IMR-90 (cell line): ENCODE results near the gene ITPKC. TPM values are rescaled to one million over a fixed set of nuclear protein-coding genes. Genes with fewer than 3 reads are reported as not detected.

Experiments used
- ATAC-seq: fragments of 200-7000 bp; cut with Tn5 transposase; 2 replicates; pipeline ENCODE4 v1.9.1; 2020; ENCODE audit warnings: low read depth, mild to moderate bottlenecking, moderate library complexity
- BruUV-seq: library from RNA; stranded (reverse); fragments of 400-500 nt; replicated peaks from 2 replicates; lab custom pipeline; 2021; lab: Mats Ljungman, UMichigan
- CTCF ChIA-PET: fragments of 300-600 bp; formaldehyde crosslinking; extraction: SDS; loops from one replicate; lab custom pipeline; 2021; ENCODE audit warnings: antibody characterized with exemption; lab: Yijun Ruan, JAX
- POLR2A ChIA-PET: fragments of 300-600 bp; sonication (Branson Sonifier 250); formaldehyde crosslinking; loops from one replicate; lab custom pipeline; 2022; ENCODE audit warnings: antibody characterized with exemption; ENCODE audit not compliant: unreplicated experiment; lab: Charles Lee
- DNase-seq: peaks from one replicate; pipeline ENCODE4 v3.0.0; 2013
- H2AFZ ChIP-seq: replicated peaks from 2 replicates; pipeline ENCODE3; 2013; ENCODE audit warnings: low read length, mild to moderate bottlenecking; ENCODE audit not compliant: poor library complexity
- H2AK5ac ChIP-seq: 2 replicates; pipeline ENCODE4 v1.6.1; 2013; ENCODE audit warnings: low read depth, low read length, inconsistent platforms
- H2AK9ac ChIP-seq: replicated peaks from 2 replicates; pipeline ENCODE3; 2013; ENCODE audit warnings: mild to moderate bottlenecking, low read depth, low read length, moderate library complexity; ENCODE audit not compliant: poor library complexity
- H2BK120ac ChIP-seq: 2 replicates; pipeline ENCODE4 v1.6.1; 2013; ENCODE audit warnings: low read depth, low read length, inconsistent platforms
- H2BK15ac ChIP-seq: 3 replicates; pipeline ENCODE4 v1.6.1; 2013; ENCODE audit warnings: low read depth, low read length, inconsistent platforms
- H2BK20ac ChIP-seq: 2 replicates; pipeline ENCODE4 v1.6.1; 2013; ENCODE audit warnings: low read depth, mild to moderate bottlenecking, inconsistent platforms, low read length, moderate library complexity
- H2BK5ac ChIP-seq: 2 replicates; pipeline ENCODE4 v1.6.1; 2013; ENCODE audit warnings: mild to moderate bottlenecking, low read depth, low read length, inconsistent platforms; ENCODE audit not compliant: poor library complexity, severe bottlenecking
- H3K14ac ChIP-seq: replicated peaks from 2 replicates; pipeline ENCODE4 v1.6.1; 2013; ENCODE audit warnings: low read depth, low read length, inconsistent platforms
- H3K18ac ChIP-seq: 2 replicates; pipeline ENCODE4 v1.6.1; 2013; ENCODE audit warnings: low read depth, low read length, control low read depth
- H3K23ac ChIP-seq: 2 replicates; pipeline ENCODE4 v1.6.1; 2013; ENCODE audit warnings: low read depth, low read length, inconsistent platforms
- H3K27ac ChIP-seq: 2 replicates; pipeline ENCODE4 v1.5.1; 2013; ENCODE audit warnings: mild to moderate bottlenecking, control low read depth, low read length; ENCODE audit not compliant: insufficient read depth
- H3K27me3 ChIP-seq: 2 replicates; pipeline ENCODE4 v1.6.1; 2013; ENCODE audit warnings: low read length; ENCODE audit not compliant: control insufficient read depth, insufficient read depth
- H3K36me3 ChIP-seq: 2 replicates; pipeline ENCODE4 v1.6.1; 2013; ENCODE audit warnings: low read length, mixed read lengths; ENCODE audit not compliant: control insufficient read depth, insufficient read depth
- H3K4ac ChIP-seq: 2 replicates; pipeline ENCODE4 v1.6.1; 2013; ENCODE audit warnings: low read depth, low read length, inconsistent platforms
- H3K4me1 ChIP-seq: 2 replicates; pipeline ENCODE4 v1.6.1; 2013; ENCODE audit warnings: low read length, mixed read lengths; ENCODE audit not compliant: control insufficient read depth, insufficient read depth
- H3K4me2 ChIP-seq: 2 replicates; pipeline ENCODE4 v1.6.1; 2013; ENCODE audit warnings: low read depth, mild to moderate bottlenecking, control low read depth, low read length, moderate library complexity
- H3K4me3 ChIP-seq: 2 replicates; pipeline ENCODE4 v1.5.1; 2013; ENCODE audit warnings: low read depth, mild to moderate bottlenecking, control low read depth, low read length, moderate library complexity; ENCODE audit not compliant: insufficient read depth
- H3K56ac ChIP-seq: 2 replicates; pipeline ENCODE4 v1.6.1; 2013; ENCODE audit warnings: low read length, inconsistent platforms; ENCODE audit not compliant: insufficient read depth; ENCODE audit errors: extremely low read depth
- H3K79me1 ChIP-seq, 2 experiments: 2 replicates each; pipeline ENCODE4 v1.6.1; 2013; ENCODE audit warnings: low read length in 2 of 2, inconsistent platforms in 1 of 2, low read depth in 1 of 2
- H3K9ac ChIP-seq: 2 replicates; pipeline ENCODE4 v1.6.1; 2013; ENCODE audit warnings: low read depth, low read length, control low read depth
- H3K9me1 ChIP-seq: 2 replicates; pipeline ENCODE4 v1.6.1; 2013; ENCODE audit warnings: low read length, inconsistent platforms; ENCODE audit not compliant: insufficient read depth
- H3K9me3 ChIP-seq: 2 replicates; pipeline ENCODE4 v1.6.1; 2013; ENCODE audit warnings: low read length; ENCODE audit not compliant: control insufficient read depth, insufficient read depth
- H4K20me1 ChIP-seq: 2 replicates; pipeline ENCODE4 v1.6.1; 2013; ENCODE audit warnings: low read length, inconsistent platforms; ENCODE audit not compliant: insufficient read depth
- H4K5ac ChIP-seq: 2 replicates; pipeline ENCODE4 v1.6.1; 2013; ENCODE audit warnings: mild to moderate bottlenecking, low read depth, low read length, control low read depth
- H4K8ac ChIP-seq, 2 experiments: 2 replicates each; pipeline ENCODE4 v1.6.1; 2013; ENCODE audit warnings: low read depth in 2 of 2, low read length in 2 of 2, control low read depth in 1 of 2, inconsistent platforms in 1 of 2
- H4K91ac ChIP-seq: 2 replicates; pipeline ENCODE4 v1.6.1; 2013; ENCODE audit warnings: low read depth, low read length, inconsistent platforms; ENCODE audit not compliant: insufficient read depth
- BHLHE40 ChIP-seq: fragments of 150-350 bp; IDR thresholded peaks from 2 replicates; pipeline ENCODE4 v1.6.1; 2016; ENCODE audit warnings: mild to moderate bottlenecking, low read depth, low read length
- CEBPB ChIP-seq: IDR thresholded peaks from 2 replicates; pipeline ENCODE4 v1.6.1; 2012; ENCODE audit warnings: low read depth, low read length, improper control_type of control experiment
- CHD1 ChIP-seq: IDR thresholded peaks from 2 replicates; pipeline ENCODE4 v1.6.1; 2012; ENCODE audit warnings: low read depth, low read length, improper control_type of control experiment
- FOS ChIP-seq: fragments of 150-350 bp; IDR thresholded peaks from 2 replicates; pipeline ENCODE4 v1.6.1; 2016; ENCODE audit warnings: low read depth, low read length
- MAFK ChIP-seq: IDR thresholded peaks from 2 replicates; pipeline ENCODE4 v1.6.1; 2012; ENCODE audit warnings: low read depth, low read length, improper control_type of control experiment
- MAZ ChIP-seq: IDR thresholded peaks from 2 replicates; pipeline ENCODE4 v1.6.1; 2012; ENCODE audit warnings: low read depth, mild to moderate bottlenecking, low read length, improper control_type of control experiment, moderate library complexity, borderline replicate concordance
- MXI1 ChIP-seq: IDR thresholded peaks from 2 replicates; pipeline ENCODE4 v1.6.1; 2012; ENCODE audit warnings: low read depth, mild to moderate bottlenecking, low read length, moderate library complexity, borderline replicate concordance
- NFE2L2 ChIP-seq: fragments of 150-350 bp; IDR thresholded peaks from 2 replicates; pipeline ENCODE4 v1.6.1; 2016; ENCODE audit warnings: low read depth, mild to moderate bottlenecking, low read length
- POLR2A ChIP-seq: IDR thresholded peaks from 2 replicates; pipeline ENCODE4 v1.6.1; 2012; ENCODE audit warnings: mild to moderate bottlenecking, low read depth, low read length
- RAD21 ChIP-seq: IDR thresholded peaks from 2 replicates; pipeline ENCODE4 v1.6.1; 2012; ENCODE audit warnings: low read length, improper control_type of control experiment
- RCOR1 ChIP-seq: IDR thresholded peaks from 2 replicates; pipeline ENCODE4 v1.6.1; 2012; ENCODE audit warnings: mild to moderate bottlenecking, low read length, improper control_type of control experiment; ENCODE audit not compliant: insufficient replicate concordance
- RFX5 ChIP-seq: IDR thresholded peaks from 2 replicates; pipeline ENCODE4 v1.8.0; 2012; ENCODE audit warnings: low read depth, mild to moderate bottlenecking, low read length, moderate library complexity
- SMC3 ChIP-seq: fragments of 150-350 bp; IDR thresholded peaks from 2 replicates; pipeline ENCODE4 v1.6.1; 2016; ENCODE audit warnings: low read depth, mild to moderate bottlenecking, antibody characterized with exemption, low read length, moderate library complexity
- WGBS, 2 experiments: methylation state at CpG; one replicate each; pipeline versions ENCODE4 v1.1.5 to v1.1.7; 2013; ENCODE audit warnings: missing lambda C conversion rate in 2 of 2; ENCODE audit not compliant: insufficient read length in 1 of 2; ENCODE audit errors: extremely low coverage in 2 of 2; 5-methylcytosine and 5-hydroxymethylcytosine counted together
- dilution Hi-C: fragments of 300-500 bp; cut with HindIII; formaldehyde crosslinking; loops from one replicate; pipeline ENCODE4 v1.14.3; 2018; ENCODE audit warnings: low sequenced_read_pairs; ENCODE audit not compliant: unreplicated experiment
- in situ Hi-C: fragments of 300-500 bp; cut with MboI; formaldehyde crosslinking; loops from 3 replicates; pipeline ENCODE4 v1.14.3; 2019; ENCODE audit warnings: low sequenced_read_pairs, inconsistent platforms, mixed read lengths
- intact Hi-C: fragments of 100-400 bp; cut with micrococcal nuclease; formaldehyde crosslinking; loops from 2 replicates; pipeline ENCODE4 v1.10.0; 2022
- polyA plus RNA-seq, 3 experiments: library from polyadenylated mRNA; depleted of rRNA; stranded (reverse); fragments of >200 nt; gene quantifications; 2 replicates each; pipeline ENCODE4 v1.2.3, GENCODE V29; 2012; ENCODE audit warnings: low replicate concordance in 1 of 3
- total RNA-seq: library from RNA; depleted of rRNA; stranded (reverse); fragments of >200 nt; gene quantifications from 2 replicates; pipeline ENCODE4 v1.2.3, GENCODE V29; 2012
- TF ChIP-seq, protein P1 (sequence below): conservative IDR thresholded peaks from 2 replicates; pipeline ENCODE4 v1.5.1; 2012; ENCODE audit warnings: mild to moderate bottlenecking, low read depth, low read length, improper control_type of control experiment
- TF ChIP-seq, protein P2 (sequence below): fragments of 150-350 bp; IDR thresholded peaks from 2 replicates; pipeline ENCODE4 v1.6.1; 2017; ENCODE audit warnings: mild to moderate bottlenecking, antibody characterized with exemption, low read length, low read depth
- TF ChIP-seq, protein P3 (sequence below): fragments of 150-350 bp; IDR thresholded peaks from 2 replicates; pipeline ENCODE4 v1.6.1; 2016; ENCODE audit warnings: low read depth, mild to moderate bottlenecking, low read length, moderate library complexity, borderline replicate concordance

Gene ITPKC
- total and polyA plus RNA-seq, 2 of the 4 experiments (the other 2 are of a cell fraction): 7.7 to 9.4 TPM

- Histone ChIP-seq H3K27me3 (no peaks in the 10 kb centered on the region), H3K56ac (no peak overlapping the region), H3K4ac (no peak overlapping the region), H4K8ac (no peak overlapping the region), H2BK5ac (no peak overlapping the region), H3K36me3 (peaks cover 69% of the 10 kb centered on the region), H2BK20ac (no peak overlapping the region), H3K14ac (no peak overlapping the region), H3K4me2 (no peak overlapping the region), H3K4me3 (no peak overlapping the region), H2AK5ac (no peak overlapping the region), H3K4me1 (peaks cover under 1% of the 10 kb centered on the region), H3K23ac (no peak overlapping the region), H3K79me1 (peaks cover 4 to 21% of the 10 kb centered on the region in 2 experiments; a peak in 3 of 4 replicates), H3K18ac (no peak overlapping the region), H2AK9ac (no peak overlapping the region), H4K5ac (no peak overlapping the region), H4K20me1 (0 out of 2 replicates have a peak, but pooled peaks cover 6% of the 10 kb centered on the region), H2BK15ac (no peak overlapping the region), H2BK120ac (no peak overlapping the region), H2AFZ (no peak overlapping the region), H3K27ac (no peak overlapping the region), H3K9me1 (peaks cover 16% of the 10 kb centered on the region), H3K9me3 (peaks cover 2% of the 10 kb centered on the region; the same call in 1 of the 2 replicates), H4K91ac (no peak overlapping the region), H3K9ac (no peak overlapping the region)
- TF ChIP-seq MXI1: no peak
- no peak for TF ChIP-seq RAD21
- TF ChIP-seq NFE2L2: no peak
- TF ChIP-seq MAZ: no peak
- TF ChIP-seq RCOR1: no peak
- TF ChIP-seq CEBPB: no peak
- no peak for TF ChIP-seq MAFK
- TF ChIP-seq, protein P1, sequence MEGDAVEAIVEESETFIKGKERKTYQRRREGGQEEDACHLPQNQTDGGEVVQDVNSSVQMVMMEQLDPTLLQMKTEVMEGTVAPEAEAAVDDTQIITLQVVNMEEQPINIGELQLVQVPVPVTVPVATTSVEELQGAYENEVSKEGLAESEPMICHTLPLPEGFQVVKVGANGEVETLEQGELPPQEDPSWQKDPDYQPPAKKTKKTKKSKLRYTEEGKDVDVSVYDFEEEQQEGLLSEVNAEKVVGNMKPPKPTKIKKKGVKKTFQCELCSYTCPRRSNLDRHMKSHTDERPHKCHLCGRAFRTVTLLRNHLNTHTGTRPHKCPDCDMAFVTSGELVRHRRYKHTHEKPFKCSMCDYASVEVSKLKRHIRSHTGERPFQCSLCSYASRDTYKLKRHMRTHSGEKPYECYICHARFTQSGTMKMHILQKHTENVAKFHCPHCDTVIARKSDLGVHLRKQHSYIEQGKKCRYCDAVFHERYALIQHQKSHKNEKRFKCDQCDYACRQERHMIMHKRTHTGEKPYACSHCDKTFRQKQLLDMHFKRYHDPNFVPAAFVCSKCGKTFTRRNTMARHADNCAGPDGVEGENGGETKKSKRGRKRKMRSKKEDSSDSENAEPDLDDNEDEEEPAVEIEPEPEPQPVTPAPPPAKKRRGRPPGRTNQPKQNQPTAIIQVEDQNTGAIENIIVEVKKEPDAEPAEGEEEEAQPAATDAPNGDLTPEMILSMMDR: no peak
- no peak for TF ChIP-seq CHD1
- TF ChIP-seq RFX5: no peak
- no peak for TF ChIP-seq BHLHE40
- TF ChIP-seq POLR2A: no peak
- TF ChIP-seq SMC3: no peak
- TF ChIP-seq, protein P2, sequence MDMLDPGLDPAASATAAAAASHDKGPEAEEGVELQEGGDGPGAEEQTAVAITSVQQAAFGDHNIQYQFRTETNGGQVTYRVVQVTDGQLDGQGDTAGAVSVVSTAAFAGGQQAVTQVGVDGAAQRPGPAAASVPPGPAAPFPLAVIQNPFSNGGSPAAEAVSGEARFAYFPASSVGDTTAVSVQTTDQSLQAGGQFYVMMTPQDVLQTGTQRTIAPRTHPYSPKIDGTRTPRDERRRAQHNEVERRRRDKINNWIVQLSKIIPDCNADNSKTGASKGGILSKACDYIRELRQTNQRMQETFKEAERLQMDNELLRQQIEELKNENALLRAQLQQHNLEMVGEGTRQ: no peak
- TF ChIP-seq, protein P3, sequence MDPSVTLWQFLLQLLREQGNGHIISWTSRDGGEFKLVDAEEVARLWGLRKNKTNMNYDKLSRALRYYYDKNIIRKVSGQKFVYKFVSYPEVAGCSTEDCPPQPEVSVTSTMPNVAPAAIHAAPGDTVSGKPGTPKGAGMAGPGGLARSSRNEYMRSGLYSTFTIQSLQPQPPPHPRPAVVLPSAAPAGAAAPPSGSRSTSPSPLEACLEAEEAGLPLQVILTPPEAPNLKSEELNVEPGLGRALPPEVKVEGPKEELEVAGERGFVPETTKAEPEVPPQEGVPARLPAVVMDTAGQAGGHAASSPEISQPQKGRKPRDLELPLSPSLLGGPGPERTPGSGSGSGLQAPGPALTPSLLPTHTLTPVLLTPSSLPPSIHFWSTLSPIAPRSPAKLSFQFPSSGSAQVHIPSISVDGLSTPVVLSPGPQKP: no peak
- no peak for TF ChIP-seq FOS
- ChIA-PET POLR2A (no interaction called here), CTCF (no interaction called here)
- DNase-seq (no peak), ATAC-seq (no peak)
- in situ Hi-C loops: loop anchor here (25.0 kb wide), 1 partner anchor 593 kb away; the partner anchor contains the start of gene HNRNPUL1
- dilution Hi-C loops: no loop called here
- BruUV-seq: no TSS peak
- 100% methylated on average over 3 of the region's 7 CpGs; no CpG with 5 or more reads in 1 of the 2 experiments for WGBS, 2 experiments
- intact Hi-C loops: no loop called here
These were observed 47.8 kb upstream of the ITPKC start for GRCh38 chr19:40668991-40669614.
